ENCODE results near the gene GLRX3.

DNA sequence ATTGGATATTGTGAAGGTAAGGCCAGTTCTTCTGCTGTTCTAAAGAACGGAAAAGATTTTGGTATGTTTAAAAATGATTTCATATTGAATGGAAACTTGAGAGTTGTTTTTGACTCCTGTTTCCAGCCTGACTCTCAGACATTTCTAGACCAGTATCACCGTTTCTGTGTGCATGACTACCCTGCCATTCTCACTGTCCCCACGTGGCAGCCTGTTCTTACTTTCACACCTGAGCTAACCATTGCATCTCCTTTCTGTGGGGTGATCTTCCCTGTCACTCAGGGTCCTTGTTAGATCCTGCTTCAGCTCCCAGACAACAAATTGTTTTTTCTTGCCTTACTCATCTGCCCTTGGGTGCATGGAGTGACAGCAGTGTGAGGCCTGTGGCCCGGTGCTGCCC is 38.9 kb downstream of the GLRX3 start:
- no peak for TF ChIP-seq POLR2AphosphoS5 (IDR thresholded peaks at IDR 0.05)
- TF ChIP-seq POLR2A (IDR thresholded peaks at IDR 0.05) = no peak
- TF ChIP-seq, protein P1, sequence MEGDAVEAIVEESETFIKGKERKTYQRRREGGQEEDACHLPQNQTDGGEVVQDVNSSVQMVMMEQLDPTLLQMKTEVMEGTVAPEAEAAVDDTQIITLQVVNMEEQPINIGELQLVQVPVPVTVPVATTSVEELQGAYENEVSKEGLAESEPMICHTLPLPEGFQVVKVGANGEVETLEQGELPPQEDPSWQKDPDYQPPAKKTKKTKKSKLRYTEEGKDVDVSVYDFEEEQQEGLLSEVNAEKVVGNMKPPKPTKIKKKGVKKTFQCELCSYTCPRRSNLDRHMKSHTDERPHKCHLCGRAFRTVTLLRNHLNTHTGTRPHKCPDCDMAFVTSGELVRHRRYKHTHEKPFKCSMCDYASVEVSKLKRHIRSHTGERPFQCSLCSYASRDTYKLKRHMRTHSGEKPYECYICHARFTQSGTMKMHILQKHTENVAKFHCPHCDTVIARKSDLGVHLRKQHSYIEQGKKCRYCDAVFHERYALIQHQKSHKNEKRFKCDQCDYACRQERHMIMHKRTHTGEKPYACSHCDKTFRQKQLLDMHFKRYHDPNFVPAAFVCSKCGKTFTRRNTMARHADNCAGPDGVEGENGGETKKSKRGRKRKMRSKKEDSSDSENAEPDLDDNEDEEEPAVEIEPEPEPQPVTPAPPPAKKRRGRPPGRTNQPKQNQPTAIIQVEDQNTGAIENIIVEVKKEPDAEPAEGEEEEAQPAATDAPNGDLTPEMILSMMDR (IDR thresholded peaks at IDR 0.05) = no peak
